GM21717 (cell line): ENCODE data around the gene PRMT5.

Experiments
- ATAC-seq: cut with Tn5 transposase; IDR thresholded peaks from one replicate; pipeline ENCODE4 v1.9.1; 2021; ENCODE audit warnings: mild to moderate bottlenecking, moderate library complexity; ENCODE audit not compliant: unreplicated experiment

PRMT5 gene

GRCh38 chr14:22878271-22879246 lies 50.6 kb downstream of the PRMT5 start:
- no peak for ATAC-seq

GRCh38 chr14:22877000-22877501 lies 52.1 kb downstream of the PRMT5 start:
- no peak for ATAC-seq

GRCh38 chr14:22875748-22876319 lies 53.3 kb downstream of the PRMT5 start:
- ATAC-seq = no peak

GRCh38 chr14:22875003-22875747 lies 54.0 kb downstream of the PRMT5 start:
- ATAC-seq = no peak

GRCh38 chr14:22872833-22873520 lies 56.2 kb downstream of the PRMT5 start:
- ATAC-seq = no peak

GRCh38 chr14:22872033-22872832 lies 56.9 kb downstream of the PRMT5 start:
- ATAC-seq = no peak

GRCh38 chr14:22871224-22872032 lies 57.7 kb downstream of the PRMT5 start, which contains the start of gene LRP10:
LRP10 (plus strand) TSS chr14:22871740; CDS start chr14:22872304, 564 bp downstream.
- ATAC-seq = peak; percentile 71

GRCh38 chr14:22870811-22871223 lies 58.4 kb downstream of the PRMT5 start:
- peak; percentile 38 for ATAC-seq
